ENCODE measurements around the gene CFAP161.

The CFAP161 gene

GRCh38 chr15:81184188-81184587 lies 50.1 kb downstream of the CFAP161 start:
- Histone ChIP-seq H3K27me3 (ENCODE audit: control insufficient read depth, insufficient read depth, low read length) (no peaks in the 10 kb centered on the region), H3K4me1 (ENCODE audit: control insufficient read depth, insufficient read depth, low read length) (no peaks in the 10 kb centered on the region), H3K4me3 (ENCODE audit: low read depth, low read length) (no peak overlapping the region), H3K9ac (ENCODE audit: low read depth, low read length) (no peak overlapping the region), H3K27ac (ENCODE audit: low read depth, low read length) (no peak overlapping the region), H3K9me3 (ENCODE audit: control insufficient read depth, insufficient read depth, low read length) (no peaks in the 10 kb centered on the region), H3K36me3 (ENCODE audit: control insufficient read depth, insufficient read depth, low read length) (no peaks in the 10 kb centered on the region)

- H3K27ac ChIP-seq (ENCODE audit: low read depth, low read length): no peak overlapping the region
- H3K27me3 ChIP-seq (ENCODE audit: control insufficient read depth, insufficient read depth, low read length): no peaks in the 10 kb centered on the region
- no peaks in the 10 kb centered on the region for H3K9me3 ChIP-seq (ENCODE audit: control insufficient read depth, insufficient read depth, low read length)
- H3K4me3 ChIP-seq (ENCODE audit: low read depth, low read length): no peak overlapping the region
- no peaks in the 10 kb centered on the region for H3K4me1 ChIP-seq (ENCODE audit: control insufficient read depth, insufficient read depth, low read length)
- no peak overlapping the region for H3K9ac ChIP-seq (ENCODE audit: low read depth, low read length)
- no peaks in the 10 kb centered on the region for H3K36me3 ChIP-seq (ENCODE audit: control insufficient read depth, insufficient read depth, low read length)
Measured at GRCh38 chr15:81185631-81186295, 51.7 kb downstream of the CFAP161 start.

DNA sequence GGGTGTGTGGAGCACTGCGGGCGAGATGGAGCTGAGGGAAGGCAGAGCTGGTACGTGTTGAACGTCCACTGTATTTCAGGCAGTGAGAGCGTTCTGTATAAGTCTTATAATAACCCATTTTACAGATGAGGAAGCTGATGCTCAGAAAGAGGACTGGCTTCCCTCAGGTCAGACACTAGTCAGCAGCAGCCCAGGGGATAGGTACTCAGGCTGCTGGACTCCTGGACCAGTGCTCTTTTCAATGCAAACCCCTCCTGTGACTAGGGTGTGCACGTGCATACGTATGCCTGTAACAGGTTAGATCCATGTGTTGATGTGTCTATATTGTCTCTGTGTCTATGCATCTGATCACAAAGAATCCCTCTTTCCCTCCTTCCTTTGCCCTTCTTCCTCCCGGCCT lies 54.3 kb downstream of the CFAP161 start:
- H3K27me3 ChIP-seq (ENCODE audit: control insufficient read depth, insufficient read depth, low read length): no peaks in the 10 kb centered on the region
- H3K27ac ChIP-seq (ENCODE audit: low read depth, low read length): no peak overlapping the region
- no peaks in the 10 kb centered on the region for H3K4me1 ChIP-seq (ENCODE audit: control insufficient read depth, insufficient read depth, low read length)
- no peaks in the 10 kb centered on the region for H3K36me3 ChIP-seq (ENCODE audit: control insufficient read depth, insufficient read depth, low read length)
- no peak overlapping the region for H3K9ac ChIP-seq (ENCODE audit: low read depth, low read length)
- H3K9me3 ChIP-seq (ENCODE audit: control insufficient read depth, insufficient read depth, low read length): no peaks in the 10 kb centered on the region
- H3K4me3 ChIP-seq (ENCODE audit: low read depth, low read length): no peak overlapping the region

DNA sequence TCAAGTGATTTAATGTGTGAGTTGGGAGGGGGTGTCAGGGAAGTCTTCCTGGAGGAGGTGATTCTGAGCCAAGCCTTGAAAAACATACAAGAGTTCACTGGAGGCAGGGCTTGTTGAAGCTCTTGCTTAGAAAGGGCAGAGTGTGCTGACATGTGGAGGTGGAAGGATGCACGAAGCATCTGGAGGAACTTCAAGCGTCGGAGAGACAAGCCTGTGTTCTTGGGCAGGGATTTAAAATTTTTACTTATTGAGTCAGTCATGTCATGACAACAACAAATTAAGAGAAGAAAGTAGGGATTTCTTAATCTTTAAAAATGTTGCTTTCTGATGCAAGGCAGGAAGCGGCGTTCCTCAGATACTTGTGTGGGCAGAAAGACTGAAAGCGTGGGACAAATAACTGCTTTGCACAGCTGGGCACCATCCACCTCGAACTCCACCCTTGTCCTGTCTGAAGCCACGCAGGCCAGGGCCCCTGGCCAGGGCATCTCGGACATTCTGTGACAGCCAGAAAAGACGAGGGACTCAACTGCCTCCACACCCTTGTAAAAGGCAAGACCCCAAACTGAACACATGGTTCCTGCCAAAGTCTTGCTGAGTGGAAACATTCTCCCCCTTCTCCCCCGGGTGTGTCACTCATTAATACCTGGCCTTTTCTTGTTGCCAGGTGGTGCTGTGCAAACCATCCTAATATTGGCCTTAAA lies 55.7 kb downstream of the CFAP161 start:
- Histone ChIP-seq H3K4me1 (ENCODE audit: control insufficient read depth, insufficient read depth, low read length) (no peaks in the 10 kb centered on the region), H3K9ac (ENCODE audit: low read depth, low read length) (no peak overlapping the region), H3K9me3 (ENCODE audit: control insufficient read depth, insufficient read depth, low read length) (no peaks in the 10 kb centered on the region), H3K36me3 (ENCODE audit: control insufficient read depth, insufficient read depth, low read length) (no peaks in the 10 kb centered on the region), H3K27ac (ENCODE audit: low read depth, low read length) (no peak overlapping the region), H3K27me3 (ENCODE audit: control insufficient read depth, insufficient read depth, low read length) (no peaks in the 10 kb centered on the region), H3K4me3 (ENCODE audit: low read depth, low read length) (no peak overlapping the region)

DNA sequence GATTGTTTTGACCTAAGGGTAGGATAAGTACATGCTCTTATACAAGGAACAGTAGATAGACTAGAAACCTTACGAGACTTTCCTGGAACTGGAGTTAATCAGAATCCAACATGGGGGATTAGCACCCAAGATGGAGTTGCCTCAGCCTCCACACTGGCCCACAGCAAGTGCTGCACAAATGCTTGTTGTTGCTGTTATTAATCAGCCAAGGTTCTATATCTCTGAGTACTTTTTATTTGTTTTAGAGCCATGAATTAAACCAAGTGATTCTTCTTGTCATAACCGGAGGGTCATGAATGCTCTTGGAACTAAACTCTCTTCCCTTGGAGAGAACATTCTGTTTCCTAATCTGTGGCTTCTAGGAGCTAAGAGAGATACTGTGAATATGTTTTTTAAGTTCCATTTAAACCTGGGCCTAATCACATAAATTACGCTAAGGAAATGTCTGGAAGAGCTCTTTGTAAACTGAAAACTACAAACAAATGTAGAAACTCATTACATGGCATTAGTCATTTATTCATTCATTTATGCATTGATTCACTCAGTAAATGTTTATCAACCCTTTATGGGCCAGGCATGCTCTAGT lies 56.9 kb downstream of the CFAP161 start:
- Histone ChIP-seq H3K36me3 (ENCODE audit: control insufficient read depth, insufficient read depth, low read length) (no peaks in the 10 kb centered on the region), H3K27me3 (ENCODE audit: control insufficient read depth, insufficient read depth, low read length) (no peaks in the 10 kb centered on the region), H3K9ac (ENCODE audit: low read depth, low read length) (no peak overlapping the region), H3K4me1 (ENCODE audit: control insufficient read depth, insufficient read depth, low read length) (no peaks in the 10 kb centered on the region), H3K27ac (ENCODE audit: low read depth, low read length) (no peak overlapping the region), H3K4me3 (ENCODE audit: low read depth, low read length) (no peak overlapping the region), H3K9me3 (ENCODE audit: control insufficient read depth, insufficient read depth, low read length) (no peaks in the 10 kb centered on the region)

- H3K27ac ChIP-seq (ENCODE audit: low read depth, low read length): no peak overlapping the region
- no peaks in the 10 kb centered on the region for H3K27me3 ChIP-seq (ENCODE audit: control insufficient read depth, insufficient read depth, low read length)
- no peak overlapping the region for H3K4me3 ChIP-seq (ENCODE audit: low read depth, low read length)
- no peak overlapping the region for H3K9ac ChIP-seq (ENCODE audit: low read depth, low read length)
- H3K36me3 ChIP-seq (ENCODE audit: control insufficient read depth, insufficient read depth, low read length): no peaks in the 10 kb centered on the region
- H3K9me3 ChIP-seq (ENCODE audit: control insufficient read depth, insufficient read depth, low read length): no peaks in the 10 kb centered on the region
- no peaks in the 10 kb centered on the region for H3K4me1 ChIP-seq (ENCODE audit: control insufficient read depth, insufficient read depth, low read length)
Measured at GRCh38 chr15:81191701-81192100, 57.6 kb downstream of the CFAP161 start.

- H3K4me3 ChIP-seq (ENCODE audit: low read depth, low read length): no peak overlapping the region
- no peaks in the 10 kb centered on the region for H3K36me3 ChIP-seq (ENCODE audit: control insufficient read depth, insufficient read depth, low read length)
- no peak overlapping the region for H3K27ac ChIP-seq (ENCODE audit: low read depth, low read length)
- no peaks in the 10 kb centered on the region for H3K27me3 ChIP-seq (ENCODE audit: control insufficient read depth, insufficient read depth, low read length)
- no peaks in the 10 kb centered on the region for H3K4me1 ChIP-seq (ENCODE audit: control insufficient read depth, insufficient read depth, low read length)
- no peaks in the 10 kb centered on the region for H3K9me3 ChIP-seq (ENCODE audit: control insufficient read depth, insufficient read depth, low read length)
- no peak overlapping the region for H3K9ac ChIP-seq (ENCODE audit: low read depth, low read length)
Measured at GRCh38 chr15:81194723-81195122, 60.7 kb downstream of the CFAP161 start.

DNA sequence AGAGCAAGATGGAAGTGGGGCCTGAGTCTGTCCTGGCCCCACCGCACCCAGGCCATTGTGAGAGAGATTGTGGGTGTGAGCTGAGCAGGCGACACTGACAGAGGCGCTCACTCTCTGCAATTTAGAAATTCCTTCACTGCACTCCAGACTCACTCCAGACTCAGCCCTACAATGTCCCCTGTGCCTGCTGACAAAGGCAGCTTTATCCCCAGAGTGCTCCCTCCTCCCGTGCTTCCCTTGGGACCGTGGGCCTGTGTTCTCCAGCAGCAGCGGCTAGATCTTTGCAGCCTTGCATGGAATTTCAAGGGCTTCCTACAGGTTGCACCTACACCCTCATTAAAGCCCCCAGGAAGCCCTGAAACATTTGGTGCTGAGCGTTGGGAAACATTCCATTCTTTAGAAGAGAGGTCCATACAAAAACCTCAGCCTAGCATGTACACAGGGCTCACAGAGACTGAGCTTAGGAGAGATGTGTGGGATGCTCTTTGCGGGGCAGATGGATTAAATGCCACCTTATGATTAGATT lies 61.3 kb downstream of the CFAP161 start:
- H3K36me3 ChIP-seq (ENCODE audit: control insufficient read depth, insufficient read depth, low read length): no peaks in the 10 kb centered on the region
- no peak overlapping the region for H3K27ac ChIP-seq (ENCODE audit: low read depth, low read length)
- no peak overlapping the region for H3K4me3 ChIP-seq (ENCODE audit: low read depth, low read length)
- H3K27me3 ChIP-seq (ENCODE audit: control insufficient read depth, insufficient read depth, low read length): no peaks in the 10 kb centered on the region
- H3K9me3 ChIP-seq (ENCODE audit: control insufficient read depth, insufficient read depth, low read length): no peaks in the 10 kb centered on the region
- H3K9ac ChIP-seq (ENCODE audit: low read depth, low read length): no peak overlapping the region
- H3K4me1 ChIP-seq (ENCODE audit: control insufficient read depth, insufficient read depth, low read length): no peaks in the 10 kb centered on the region

- no peak within 1 kb of the TSS for H3K4me3 ChIP-seq (ENCODE audit: low read depth, low read length)
- no peak within 1 kb of the TSS for H3K9ac ChIP-seq (ENCODE audit: low read depth, low read length)
- no peaks in the 10 kb centered on the region for H3K9me3 ChIP-seq (ENCODE audit: control insufficient read depth, insufficient read depth, low read length)
- H3K27me3 ChIP-seq (ENCODE audit: control insufficient read depth, insufficient read depth, low read length): no peaks in the 10 kb centered on the region
- no peaks in the 10 kb centered on the region for H3K36me3 ChIP-seq (ENCODE audit: control insufficient read depth, insufficient read depth, low read length)
- no peaks in the 10 kb centered on the region for H3K4me1 ChIP-seq (ENCODE audit: control insufficient read depth, insufficient read depth, low read length)
- no peak within 1 kb of the TSS for H3K27ac ChIP-seq (ENCODE audit: low read depth, low read length)
Measured at GRCh38 chr15:81196576-81197254, 62.6 kb downstream of the CFAP161 start, which contains the start of gene IL16. TSS of gene IL16 (plus strand) at chr15:81196879. CDS start at chr15:81225400, 28,521 bp downstream.

- no peaks in the 10 kb centered on the region for H3K9me3 ChIP-seq (ENCODE audit: control insufficient read depth, insufficient read depth, low read length)
- H3K27ac ChIP-seq (ENCODE audit: low read depth, low read length): no peak overlapping the region
- no peak overlapping the region for H3K4me3 ChIP-seq (ENCODE audit: low read depth, low read length)
- H3K36me3 ChIP-seq (ENCODE audit: control insufficient read depth, insufficient read depth, low read length): no peaks in the 10 kb centered on the region
- H3K4me1 ChIP-seq (ENCODE audit: control insufficient read depth, insufficient read depth, low read length): no peaks in the 10 kb centered on the region
- no peaks in the 10 kb centered on the region for H3K27me3 ChIP-seq (ENCODE audit: control insufficient read depth, insufficient read depth, low read length)
- H3K9ac ChIP-seq (ENCODE audit: low read depth, low read length): no peak overlapping the region
Measured at GRCh38 chr15:81197255-81197630, 63.2 kb downstream of the CFAP161 start.
